Thoracic aorta (tissue), 2 donors: ENCODE results near the gene RAB40C. TPM values are rescaled to one million over a fixed set of nuclear protein-coding genes. Genes with fewer than 3 reads are reported as not detected.

Source experiments
- ATAC-seq: fragments of 150-250 bp; one replicate; pipeline ENCODE4 v1.8.0; 2017; ENCODE audit warnings: low read depth; ENCODE audit not compliant: insufficient number of reproducible peaks, low FRiP score
- DNase-seq: peaks from one replicate; pipeline ENCODE4 v3.0.0-alpha.2; 2020; ENCODE audit warnings: low spot score
- H3K27ac ChIP-seq, 2 donors: fragments of 200-600 bp; sonication (generic); 1 replicate in 1 of 2; 2 replicates in 1 of 2; pipeline ENCODE4 v1.5.1; 2016; ENCODE audit warnings: mild to moderate bottlenecking in 2 of 2, moderate library complexity in 2 of 2
- H3K27me3 ChIP-seq: fragments of 200-600 bp; sonication (generic); replicated peaks from 2 replicates; pipeline ENCODE4 v1.6.0; 2016; ENCODE audit warnings: mild to moderate bottlenecking; ENCODE audit not compliant: insufficient read depth
- H3K36me3 ChIP-seq: fragments of 200-600 bp; sonication (generic); one replicate; pipeline ENCODE4 v1.5.1; 2016
- H3K4me1 ChIP-seq, 2 donors: fragments of 200-600 bp; sonication (generic); 1 replicate in 1 of 2; 2 replicates in 1 of 2; pipeline versions ENCODE4 v1.5.1 to v1.6.0; 2016; ENCODE audit warnings: low read depth in 2 of 2, mild to moderate bottlenecking in 1 of 2; ENCODE audit not compliant: control insufficient read depth in 1 of 2
- H3K4me3 ChIP-seq: fragments of 200-600 bp; sonication (generic); 2 replicates; pipeline ENCODE4 v1.5.1; 2016; ENCODE audit warnings: mild to moderate bottlenecking
- H3K9me3 ChIP-seq: fragments of 200-600 bp; sonication (generic); 2 replicates; pipeline ENCODE4 v1.5.1; 2016
- CTCF ChIP-seq: fragments of 200-600 bp; sonication (generic); IDR thresholded peaks from one replicate; pipeline ENCODE4 v1.5.1; 2019; ENCODE audit warnings: antibody characterized with exemption
- total RNA-seq, 2 donors: library from RNA; depleted of rRNA; stranded (reverse); fragments of >200 nt; gene quantifications; one replicate each; pipeline versions ENCODE4 v1.1.0 to v1.2.3, GENCODE V29; 2016

The RAB40C gene
- total RNA-seq, 2 donors from 2014 or later = 19.0 to 25.9 TPM

DNA sequence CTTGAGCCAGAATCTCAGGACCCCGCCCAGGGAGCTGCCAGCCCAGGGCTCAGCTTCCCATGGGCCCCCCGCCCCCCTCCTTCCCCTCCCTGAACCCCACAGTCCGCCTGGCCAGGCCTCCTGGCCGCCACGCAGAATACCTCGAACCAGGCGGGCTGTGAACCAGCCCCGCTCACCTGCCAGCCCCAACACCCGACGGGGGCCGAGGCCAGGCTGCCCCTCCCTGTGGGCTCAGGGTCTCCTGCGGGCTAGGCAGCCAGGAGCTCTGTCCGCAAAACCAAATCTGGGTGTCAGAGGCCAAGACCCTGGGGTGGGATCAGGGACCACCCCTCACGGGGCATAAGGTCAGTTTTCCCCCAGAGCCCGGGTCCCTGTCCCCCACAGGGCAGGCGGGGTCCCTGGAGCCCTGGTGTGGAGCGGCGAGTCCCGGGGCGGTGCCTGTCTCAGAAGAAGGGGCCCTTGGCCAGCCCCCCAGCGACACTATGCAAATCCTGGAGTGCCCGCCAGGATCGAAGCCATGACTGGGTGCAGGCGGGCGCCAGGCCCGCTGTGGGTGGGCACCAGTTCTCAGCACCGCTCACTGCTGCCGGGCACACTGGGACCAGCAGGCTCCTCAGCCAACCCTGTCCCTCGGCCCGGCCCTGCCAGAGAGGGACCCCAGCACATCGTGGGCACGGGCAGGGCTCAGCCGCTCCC, 36.1 kb upstream of the RAB40C start:
- H3K27ac ChIP-seq = no peak overlapping the region
- no peak for ATAC-seq

GRCh38 chr16:554297-554621, 35.6 kb upstream of the RAB40C start:
- no peaks in the 10 kb centered on the region for H3K27me3 ChIP-seq
- H3K9me3 ChIP-seq = no peaks in the 10 kb centered on the region
- ATAC-seq (no peak), DNase-seq (no peak)
- no peak overlapping the region for H3K4me3 ChIP-seq
- peaks cover 7% of the 10 kb centered on the region for H3K36me3 ChIP-seq
- no peaks in the 10 kb centered on the region for H3K4me1 ChIP-seq
- TF ChIP-seq CTCF = no peak
- H3K27ac ChIP-seq = no peak overlapping the region

More for the DNA sequence above, 36.1 kb upstream of the RAB40C start:
- no peaks in the 10 kb centered on the region for H3K4me1 ChIP-seq
- no peak for TF ChIP-seq CTCF
- DNase-seq = no peak
- no peak overlapping the region for H3K4me3 ChIP-seq
- peaks cover 7% of the 10 kb centered on the region for H3K36me3 ChIP-seq
- H3K9me3 ChIP-seq = no peaks in the 10 kb centered on the region
- H3K27me3 ChIP-seq = no peaks in the 10 kb centered on the region

GRCh38 chr16:554640-555365, 35.1 kb upstream of the RAB40C start:
- Histone ChIP-seq H3K27me3 (no peaks in the 10 kb centered on the region), H3K9me3 (no peaks in the 10 kb centered on the region), H3K27ac (no peak overlapping the region), H3K36me3 (peaks cover 7% of the 10 kb centered on the region), H3K4me3 (no peak overlapping the region), H3K4me1 (no peaks in the 10 kb centered on the region)
- TF ChIP-seq CTCF = no peak
- DNase-seq (no peak), ATAC-seq (no peak)

- no peak overlapping the region for H3K4me3 ChIP-seq
- no peaks in the 10 kb centered on the region for H3K27me3 ChIP-seq
- no peak for ATAC-seq
- no peaks in the 10 kb centered on the region for H3K9me3 ChIP-seq
- TF ChIP-seq CTCF = no peak
- H3K36me3 ChIP-seq = peaks cover 7% of the 10 kb centered on the region
- H3K27ac ChIP-seq = no peak overlapping the region
- DNase-seq = no peak
- H3K4me1 ChIP-seq = no peaks in the 10 kb centered on the region
Measured at GRCh38 chr16:555528-556473, 34.1 kb upstream of the RAB40C start.
